Stimulated activated CD8-positive, alpha-beta memory T cell treated with anti-CD3 and anti-CD28 coated beads, Interleukin-12 subunit alpha, Interleukin-12 subunit beta, amount 100 ng/mL, for 24 hours (primary cell): ENCODE data around the gene GAS7.

Experiments
- DNase-seq: peaks from one replicate; pipeline ENCODE4 v3.0.0-alpha.2; 2020; ENCODE audit errors: extremely low read depth

GAS7 gene

DNA sequence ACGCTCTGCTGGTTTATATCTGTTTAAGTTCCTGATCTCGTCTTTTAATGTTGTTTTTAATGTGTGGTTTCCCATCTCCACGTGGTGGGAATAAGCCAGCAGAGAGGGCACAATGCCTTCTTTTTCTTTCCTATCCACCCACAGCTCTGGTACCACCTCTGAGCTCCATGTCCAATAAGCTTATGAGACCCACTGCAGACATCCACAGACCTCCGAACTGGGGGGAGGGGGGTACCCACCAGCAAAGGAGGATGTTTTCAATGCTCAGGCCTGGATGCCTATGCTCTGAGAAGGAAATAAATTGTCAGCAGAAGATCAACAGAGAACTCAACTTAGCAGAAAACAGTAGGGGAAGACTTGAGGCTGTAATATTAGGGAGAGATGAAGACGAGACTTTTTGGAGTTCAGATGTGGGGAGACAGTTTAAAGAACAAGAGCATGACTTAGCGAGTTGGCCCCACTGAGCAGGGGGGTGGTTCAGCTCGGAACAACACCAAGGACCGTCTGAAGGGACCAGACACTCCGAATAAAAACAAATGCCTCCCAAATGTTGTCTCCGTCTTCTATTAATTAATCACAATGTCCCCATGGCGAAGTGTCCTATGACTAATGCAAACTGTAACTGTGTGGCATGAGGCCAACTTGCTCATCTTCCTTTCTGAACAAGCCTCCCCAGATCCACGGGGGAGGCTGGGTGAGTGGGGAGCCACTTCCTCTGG lies 62.7 kb downstream of the GAS7 start:
- no peak for DNase-seq

- no peak for DNase-seq
Observed at GRCh38 chr17:10130677-10131076, 67.7 kb downstream of the GAS7 start.

- no peak for DNase-seq
Observed at GRCh38 chr17:10130263-10130662, 68.1 kb downstream of the GAS7 start.

- DNase-seq: no peak
Observed at GRCh38 chr17:10127819-10128425, 70.5 kb downstream of the GAS7 start.

DNA sequence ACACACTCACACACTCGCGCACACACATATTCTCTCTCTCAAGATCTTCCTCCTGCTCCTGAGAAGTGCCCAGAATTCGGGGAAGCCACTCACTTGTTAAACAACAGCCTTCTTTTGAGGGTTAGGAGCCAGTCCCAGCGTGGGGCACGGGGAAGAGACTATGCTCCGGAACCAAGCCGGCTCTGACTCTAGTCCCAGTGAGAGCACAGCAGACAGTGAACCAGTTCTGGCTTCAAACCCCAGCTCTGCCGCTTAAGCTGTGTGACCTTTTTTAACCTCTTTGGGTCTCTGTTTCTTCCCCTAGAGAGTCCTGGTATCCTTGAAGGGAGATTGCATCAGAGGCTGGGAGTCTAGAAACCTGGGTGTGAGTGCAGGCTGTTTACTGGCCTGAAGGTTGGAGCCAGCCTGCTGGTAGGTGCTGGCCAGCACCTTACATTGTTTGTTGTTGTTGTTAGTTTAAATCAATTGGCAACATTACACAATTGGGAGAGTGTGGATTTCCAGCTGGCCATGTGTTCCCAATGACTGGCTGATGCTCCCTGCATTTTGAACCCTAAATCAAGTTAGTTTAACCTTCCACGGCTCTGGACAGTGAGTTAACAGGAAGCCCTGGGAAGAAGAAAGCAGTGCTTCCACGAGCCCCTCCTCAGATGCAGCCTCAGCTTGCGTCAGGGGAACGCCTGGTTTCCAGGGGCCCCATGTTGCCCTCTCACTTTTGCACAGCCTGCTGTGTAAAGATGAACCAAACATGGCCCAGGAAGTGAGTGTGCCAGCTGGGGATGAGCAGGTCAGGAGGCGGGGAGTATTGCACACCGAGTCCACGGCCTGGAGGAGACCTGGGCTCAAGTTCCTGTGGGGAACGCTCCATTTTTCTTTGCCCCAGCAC lies 71.5 kb downstream of the GAS7 start:
- DNase-seq: no peak

DNA sequence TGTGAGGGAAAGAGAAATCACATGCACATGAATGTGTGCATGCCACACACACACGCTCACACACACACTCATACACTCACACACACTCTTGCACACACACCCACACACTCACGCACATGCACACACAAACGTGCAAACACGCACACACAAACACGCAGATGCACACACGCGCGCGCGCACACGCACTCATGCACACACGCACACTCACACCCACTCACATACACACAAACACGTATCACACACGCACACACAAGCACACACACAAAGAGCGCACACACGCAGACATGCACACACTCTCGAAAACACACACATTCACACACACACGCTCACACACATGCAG lies 72.2 kb downstream of the GAS7 start:
- no peak for DNase-seq

DNA sequence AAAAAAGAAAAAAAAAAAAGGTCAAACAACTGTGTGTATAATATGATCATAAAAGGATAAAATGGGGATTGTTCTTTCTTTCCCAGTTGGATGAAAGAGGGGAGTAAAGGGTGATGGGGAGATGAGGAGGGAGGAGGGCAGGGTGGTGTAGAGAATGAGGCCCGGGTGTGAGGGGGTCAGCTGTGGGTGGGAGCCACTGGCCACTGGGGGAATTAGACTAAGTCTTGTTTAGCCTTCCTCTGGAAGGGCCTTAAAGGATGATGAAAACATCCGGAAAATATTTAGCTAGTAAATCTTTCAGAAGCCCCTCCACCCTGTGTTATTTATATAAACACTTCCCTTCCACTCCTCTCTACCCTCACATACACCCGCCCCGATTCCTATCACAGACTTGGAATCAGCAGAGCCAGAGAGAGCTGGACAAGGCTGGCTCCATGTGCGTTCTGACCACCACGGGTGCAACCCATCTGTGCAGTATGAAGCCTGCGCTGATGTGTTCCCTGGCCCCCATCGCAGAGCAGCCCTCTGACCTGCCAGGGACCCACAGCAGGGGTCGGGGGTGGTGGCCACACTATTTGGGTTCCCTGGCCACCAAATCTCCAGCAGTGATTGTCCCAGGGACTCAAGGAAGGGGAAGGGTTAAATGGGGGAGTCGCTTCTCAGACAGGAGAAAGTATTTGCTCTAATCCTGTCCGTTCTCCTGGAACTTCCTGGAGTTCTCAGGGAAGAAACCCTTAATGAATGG lies 72.7 kb downstream of the GAS7 start:
- no peak for DNase-seq

- DNase-seq: no peak
Observed at GRCh38 chr17:10123093-10123492, 75.3 kb downstream of the GAS7 start.

- DNase-seq: no peak
Observed at GRCh38 chr17:10121971-10122707, 76.3 kb downstream of the GAS7 start.

DNA sequence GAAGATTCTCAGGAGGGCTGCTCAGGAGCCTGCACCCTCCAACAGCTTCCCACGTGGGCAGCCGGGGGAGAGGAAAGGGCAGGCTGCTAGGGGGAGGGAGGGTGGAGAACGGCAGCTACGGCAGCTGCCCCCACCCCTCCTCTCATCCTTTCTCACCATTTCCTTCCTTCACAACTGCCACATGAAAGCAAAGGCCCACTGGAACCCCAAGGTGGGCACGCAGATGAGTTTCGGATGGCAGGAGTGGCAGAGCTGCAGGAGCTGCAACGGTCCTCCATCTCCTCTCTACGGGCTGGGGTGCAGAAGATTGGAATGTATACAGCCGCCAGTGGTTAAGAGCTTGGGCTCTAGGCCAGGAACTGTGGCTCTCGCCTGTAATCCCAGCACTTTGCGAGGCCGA lies 77.7 kb downstream of the GAS7 start:
- DNase-seq: no peak

DNA sequence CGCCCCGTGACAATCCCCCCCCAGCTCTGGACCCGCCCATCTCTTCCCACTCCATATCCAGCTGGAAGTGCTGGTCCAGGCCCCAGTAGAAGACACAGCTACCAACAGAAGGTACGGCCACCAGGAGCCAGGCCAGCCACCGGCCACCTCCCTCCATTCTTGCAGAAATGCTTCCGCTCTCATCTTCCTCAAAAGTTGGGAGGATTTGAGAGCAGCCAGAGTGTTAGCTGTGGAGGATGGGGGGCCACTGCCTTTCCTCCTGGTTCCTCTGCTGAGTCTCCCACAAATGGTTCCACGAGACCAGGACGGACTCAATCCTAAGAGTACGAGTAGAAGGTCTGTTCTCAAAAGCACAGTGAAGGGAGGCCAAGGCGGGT lies 78.3 kb downstream of the GAS7 start:
- DNase-seq: no peak

DNA sequence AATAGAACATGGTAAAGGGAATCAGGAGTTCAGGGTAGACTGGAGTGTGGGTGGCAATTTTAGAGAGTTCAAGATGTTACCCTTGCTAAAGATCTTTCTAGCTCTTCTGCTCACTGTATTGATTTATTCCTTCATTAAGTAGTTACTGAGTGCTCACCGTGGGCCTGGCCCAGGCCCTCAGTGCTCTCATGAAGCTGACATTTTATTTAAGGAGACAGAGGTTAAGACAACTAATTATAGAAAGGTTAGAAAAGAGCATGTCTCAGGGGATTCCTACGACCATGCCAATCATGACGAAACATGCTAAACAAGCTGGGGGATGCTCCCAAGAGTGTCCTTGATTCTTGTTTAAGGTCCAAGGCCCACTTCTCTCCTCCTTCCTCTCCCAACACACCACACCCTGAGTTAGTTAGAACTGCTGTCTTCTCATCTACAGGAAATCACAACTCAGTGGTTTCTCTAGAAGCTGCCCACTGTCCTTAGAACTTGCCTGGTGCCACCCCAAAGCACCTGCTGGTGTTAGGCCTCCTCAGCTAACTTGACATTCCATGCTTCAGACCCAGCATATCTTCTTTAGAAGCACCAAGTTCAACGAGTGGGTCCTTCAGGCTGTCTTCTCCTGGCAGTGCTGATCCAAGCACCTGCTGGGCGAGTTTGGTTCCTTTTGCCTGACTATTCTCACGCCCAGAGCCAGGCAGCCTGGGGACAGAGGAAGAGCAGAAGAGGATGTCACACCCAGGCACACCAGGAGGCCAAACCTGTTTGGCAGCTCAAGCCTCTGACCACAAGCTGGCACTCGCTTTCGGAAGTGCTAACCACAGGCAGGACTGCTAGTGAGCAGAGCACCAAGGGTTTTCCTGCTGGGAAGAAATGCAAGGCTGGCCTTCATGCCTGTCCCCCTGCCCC lies 79.0 kb downstream of the GAS7 start:
- DNase-seq: no peak

DNA sequence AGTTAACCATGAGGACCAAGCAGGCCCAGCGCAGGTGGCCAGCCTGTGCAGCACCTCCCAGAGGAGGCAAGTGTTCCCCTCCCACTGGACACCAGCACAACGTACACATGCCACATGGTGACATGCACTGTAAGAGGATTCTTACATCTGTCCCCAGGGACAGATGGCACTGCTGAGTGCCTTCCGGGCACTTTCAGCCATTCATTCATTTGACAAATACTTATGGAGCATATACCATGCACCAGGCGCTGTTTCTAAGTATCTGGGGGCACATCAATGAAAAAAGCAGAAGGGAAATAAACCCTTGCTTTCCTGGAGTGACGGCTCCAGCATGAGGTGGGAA lies 79.6 kb downstream of the GAS7 start:
- no peak for DNase-seq

DNA sequence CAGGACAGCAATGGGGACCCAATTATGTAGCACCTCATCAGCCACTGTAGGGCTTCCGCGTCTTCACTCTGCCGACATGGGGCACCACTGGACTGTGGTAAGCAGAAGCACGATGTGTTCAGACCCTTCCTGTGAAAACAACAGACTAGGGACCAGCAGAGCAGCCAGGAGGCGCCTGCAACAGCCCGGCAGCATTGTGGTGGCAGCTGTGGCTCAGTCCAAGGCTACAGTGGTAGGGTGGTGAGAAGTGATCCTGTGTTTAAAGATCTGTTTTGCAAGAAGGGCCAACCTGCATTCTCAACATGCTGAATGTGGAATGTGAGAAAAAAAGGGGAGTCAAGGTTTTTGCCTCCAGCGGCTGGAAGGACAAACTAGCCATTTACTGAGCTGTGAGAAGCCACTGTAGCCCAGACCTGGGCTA lies 80.8 kb downstream of the GAS7 start:
- DNase-seq: no peak

DNA sequence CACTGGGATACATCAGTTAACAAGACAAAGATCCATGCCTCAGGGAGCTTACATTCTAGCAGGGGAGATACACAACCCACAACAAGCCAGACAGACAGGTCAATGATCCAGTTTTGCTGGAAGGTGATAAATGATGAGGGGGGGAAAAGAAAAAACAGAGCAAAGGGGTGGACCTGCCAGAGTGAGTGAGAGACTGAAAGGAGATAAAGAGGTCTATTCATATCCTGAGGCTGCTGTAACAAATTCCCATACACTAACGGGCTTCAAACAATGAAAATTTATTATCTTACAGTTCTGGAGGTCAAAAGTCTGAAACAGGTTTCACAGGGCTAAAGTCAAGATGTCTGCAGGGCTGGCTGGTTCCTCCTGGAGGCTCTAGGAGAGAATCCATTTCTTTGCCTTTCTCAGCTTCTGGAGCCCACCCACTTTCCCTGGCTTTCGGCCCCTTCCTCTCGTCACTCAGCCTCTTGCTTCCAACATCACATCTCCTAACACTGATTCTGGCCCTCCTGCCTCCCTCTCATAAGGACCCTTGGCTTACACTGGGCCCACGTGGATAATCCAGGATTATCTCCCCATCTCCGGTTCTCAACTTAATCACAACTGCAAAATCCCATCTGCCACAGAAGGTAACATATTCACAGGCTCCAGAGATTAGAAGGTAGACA lies 81.5 kb downstream of the GAS7 start:
- DNase-seq: no peak

GRCh38 chr17:10116267-10116666 lies 82.1 kb downstream of the GAS7 start:
- DNase-seq: no peak

- DNase-seq: no peak
Observed at GRCh38 chr17:10115536-10115932, 82.9 kb downstream of the GAS7 start.

- DNase-seq: peak; percentile 36
Observed at GRCh38 chr17:10114931-10115535, 83.4 kb downstream of the GAS7 start.

DNA sequence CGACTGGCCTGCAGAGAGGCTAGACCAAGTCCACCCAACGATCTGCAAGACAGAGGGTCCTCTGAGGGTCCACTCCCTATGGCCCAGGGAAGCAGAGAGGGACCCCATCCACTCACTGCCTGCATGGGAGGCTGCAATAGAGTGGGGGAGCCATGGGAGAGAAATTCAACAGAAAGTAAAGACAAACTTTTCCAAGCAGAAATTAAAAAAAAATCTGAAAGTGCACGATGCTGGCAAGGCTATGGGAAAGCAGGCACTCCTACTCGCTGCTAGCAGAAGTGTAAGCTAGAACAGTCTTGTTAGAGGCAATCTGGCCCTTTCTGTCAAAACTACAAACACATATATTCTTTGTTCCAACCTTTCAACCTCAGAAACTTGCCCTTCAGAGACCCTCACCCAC lies 85.4 kb downstream of the GAS7 start:
- no peak for DNase-seq
